NCI-H524 treated with DMSO at 0.1 percent for 48 hours (cell line): ENCODE measurements around the gene MICOS13.

ENCODE experiments used
- DNase-seq: peaks from one replicate; lab custom pipeline; 2025; lab: John Stamatoyannopoulos, UW

The MICOS13 gene

GRCh38 chr19:5667751-5668271 lies 12.5 kb downstream of the MICOS13 start:
- DNase-seq = no peak

- DNase-seq = no peak
Observed at GRCh38 chr19:5666921-5667610, 13.2 kb downstream of the MICOS13 start.

GRCh38 chr19:5665781-5666513 lies 14.4 kb downstream of the MICOS13 start:
- DNase-seq = no peak

GRCh38 chr19:5664515-5664914 lies 15.8 kb downstream of the MICOS13 start:
- no peak for DNase-seq

GRCh38 chr19:5663904-5664303 lies 16.4 kb downstream of the MICOS13 start:
- no peak for DNase-seq

- no peak for DNase-seq
Observed at GRCh38 chr19:5661483-5661882, 18.8 kb downstream of the MICOS13 start.

- DNase-seq = no peak
Observed at GRCh38 chr19:5655412-5655811, 24.9 kb downstream of the MICOS13 start.

GRCh38 chr19:5654931-5655330 lies 25.4 kb downstream of the MICOS13 start:
- DNase-seq = no peak

- no peak for DNase-seq
Observed at GRCh38 chr19:5652261-5652660, 28.1 kb downstream of the MICOS13 start.

GRCh38 chr19:5651361-5651760 lies 29.0 kb downstream of the MICOS13 start:
- no peak for DNase-seq

GRCh38 chr19:5648464-5648863 lies 31.9 kb downstream of the MICOS13 start:
- DNase-seq = no peak

GRCh38 chr19:5646703-5647102 lies 33.6 kb downstream of the MICOS13 start:
- no peak for DNase-seq

GRCh38 chr19:5645409-5645808 lies 34.9 kb downstream of the MICOS13 start:
- no peak for DNase-seq

GRCh38 chr19:5644037-5644436 lies 36.3 kb downstream of the MICOS13 start:
- no peak for DNase-seq

GRCh38 chr19:5643060-5643459 lies 37.3 kb downstream of the MICOS13 start:
- DNase-seq = no peak

GRCh38 chr19:5642204-5642603 lies 38.1 kb downstream of the MICOS13 start:
- no peak for DNase-seq

GRCh38 chr19:5641171-5641570 lies 39.1 kb downstream of the MICOS13 start:
- DNase-seq = no peak

- DNase-seq = no peak
Observed at GRCh38 chr19:5637971-5638370, 42.3 kb downstream of the MICOS13 start.

- no peak for DNase-seq
Observed at GRCh38 chr19:5635427-5635826, 44.9 kb downstream of the MICOS13 start.

- no peak for DNase-seq
Observed at GRCh38 chr19:5632657-5633056, 47.7 kb downstream of the MICOS13 start.

- DNase-seq = no peak
Observed at GRCh38 chr19:5632241-5632612, 48.1 kb downstream of the MICOS13 start.

GRCh38 chr19:5631567-5632240 lies 48.6 kb downstream of the MICOS13 start:
- no peak for DNase-seq

GRCh38 chr19:5628919-5629481 lies 51.3 kb downstream of the MICOS13 start:
- DNase-seq = no peak
